Peyer's patch (tissue), 4 donors: ENCODE measurements around the gene IFT88. TPM values are rescaled to one million over a fixed set of nuclear protein-coding genes. Genes with fewer than 3 reads are reported as not detected.
A peak's percentile ranks its signal among the peaks of the same experiment; 100 is the strongest.

Experiments
- DNase-seq, 3 donors: peaks; one replicate each; pipeline ENCODE4 v3.0.0-alpha.2; 2017 to 2019
- H3K27ac ChIP-seq, 4 donors: fragments of 200-600 bp; sonication (generic); one replicate each; pipeline ENCODE4 v1.5.1; 2016 to 2019
- H3K27me3 ChIP-seq, 2 donors: fragments of 200-600 bp; sonication (generic); one replicate each; pipeline ENCODE4 v1.5.1; 2019
- H3K36me3 ChIP-seq, 3 donors: fragments of 200-600 bp; sonication (generic); one replicate each; pipeline ENCODE4 v1.5.1; 2016 to 2019
- H3K4me1 ChIP-seq, 4 donors: fragments of 200-600 bp; sonication (generic); one replicate each; pipeline ENCODE4 v1.5.1; 2016 to 2019
- H3K4me3 ChIP-seq, 4 donors: fragments of 200-600 bp; sonication (generic); 1 replicate in 3 of 4; 2 replicates in 1 of 4; pipeline ENCODE4 v1.5.1; 2016 to 2019; ENCODE audit warnings: mild to moderate bottlenecking in 1 of 4
- H3K9me3 ChIP-seq, 4 donors: fragments of 200-600 bp; sonication (generic); one replicate each; pipeline ENCODE4 v1.5.1; 2016 to 2019; ENCODE audit warnings: mild to moderate bottlenecking in 1 of 4
- POLR2A ChIP-seq, 2 donors: fragments of 450-650 bp; IDR thresholded peaks; one replicate each; pipeline ENCODE4 v1.5.1; 2017; ENCODE audit warnings: antibody characterized with exemption in 2 of 2, mild to moderate bottlenecking in 2 of 2, moderate library complexity in 2 of 2
- total RNA-seq, 4 donors: library from RNA; depleted of rRNA; stranded (reverse); fragments of >200 nt; gene quantifications; one replicate each; pipeline ENCODE4 v1.1.0, GENCODE V29; 2016
- TF ChIP-seq, protein P1 (sequence below), 6 experiments: fragments of 450-650 bp in 4 of 6; fragments of 200-600 bp in 2 of 6; sonication (generic) in 1 of 6; IDR thresholded peaks; one replicate each; pipeline ENCODE4 v1.5.1; 2017 to 2019; ENCODE audit warnings: antibody characterized with exemption in 6 of 6, mild to moderate bottlenecking in 3 of 6, moderate library complexity in 1 of 6

IFT88 gene
- total RNA-seq = 10 to 100 TPM; 25.6 to 30.5 (median 25.8) TPM

DNA sequence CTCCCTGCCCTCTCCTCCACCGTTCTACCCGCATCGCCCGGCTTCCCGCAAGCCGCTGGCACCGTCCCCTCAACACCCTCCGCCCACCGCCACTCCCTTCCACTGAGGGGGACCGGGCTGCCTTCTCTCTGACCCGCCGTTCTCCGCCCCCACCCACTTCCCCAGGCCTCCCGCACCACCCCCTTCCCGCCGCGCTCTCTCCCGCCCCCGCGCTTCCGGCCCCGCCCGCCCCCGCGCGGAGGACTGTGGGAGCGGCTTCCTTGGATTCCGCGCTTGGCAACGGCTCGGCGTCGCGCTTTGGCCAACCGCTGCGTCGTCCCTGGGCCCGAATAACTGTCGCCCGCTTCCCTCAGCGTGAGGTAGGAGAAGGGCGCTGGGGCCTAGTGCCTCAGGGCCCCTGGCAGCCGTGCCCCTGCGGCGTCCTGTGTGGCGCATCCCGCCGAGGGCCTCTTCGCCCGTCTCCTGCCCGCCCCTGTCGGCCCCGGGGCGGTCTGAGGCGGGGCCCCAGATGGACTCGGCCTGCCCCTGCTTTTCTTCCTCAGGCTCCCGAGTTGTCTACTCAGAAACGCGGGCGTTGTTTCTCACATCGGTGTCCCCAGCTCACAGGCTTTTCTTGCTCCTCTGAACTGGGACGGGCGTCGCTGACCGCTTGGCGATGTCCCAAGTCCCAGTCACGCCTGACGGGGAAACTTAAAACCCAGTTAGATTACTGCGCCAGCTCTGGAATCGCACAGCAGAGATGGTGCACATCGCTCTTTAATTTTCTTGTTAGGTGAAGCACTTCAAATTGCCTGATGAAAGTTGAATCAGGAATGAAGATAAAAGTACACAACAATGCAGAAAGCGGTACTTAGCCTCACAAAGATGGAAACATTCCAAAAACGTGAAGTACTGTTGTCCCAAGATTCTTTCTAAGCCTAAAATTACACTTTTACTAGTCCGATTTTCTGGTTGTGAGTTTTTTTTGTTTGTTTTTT is at the start of gene IFT88:
TSS of gene IFT88 (plus strand) at position 260 of the 977 bp plus-strand sequence. CDS start 7,229 bp downstream, outside the sequence.
- peak; percentile 83 to 95 (median 94) for DNase-seq
- H3K36me3 ChIP-seq = no peaks in the 10 kb centered on the region
- peak within 1 kb of the TSS; percentile 63 to 86 (median 74) for H3K4me3 ChIP-seq
- peaks cover 0 to 8% (median 0%) of the 10 kb centered on the region in 4 donors for H3K9me3 ChIP-seq
- H3K27ac ChIP-seq = peak within 1 kb of the TSS; percentile 88 to 98 (median 92)
- TF ChIP-seq POLR2A (IDR thresholded peaks at IDR 0.05) = peak; percentile 59 to 71
- TF ChIP-seq, protein P1, sequence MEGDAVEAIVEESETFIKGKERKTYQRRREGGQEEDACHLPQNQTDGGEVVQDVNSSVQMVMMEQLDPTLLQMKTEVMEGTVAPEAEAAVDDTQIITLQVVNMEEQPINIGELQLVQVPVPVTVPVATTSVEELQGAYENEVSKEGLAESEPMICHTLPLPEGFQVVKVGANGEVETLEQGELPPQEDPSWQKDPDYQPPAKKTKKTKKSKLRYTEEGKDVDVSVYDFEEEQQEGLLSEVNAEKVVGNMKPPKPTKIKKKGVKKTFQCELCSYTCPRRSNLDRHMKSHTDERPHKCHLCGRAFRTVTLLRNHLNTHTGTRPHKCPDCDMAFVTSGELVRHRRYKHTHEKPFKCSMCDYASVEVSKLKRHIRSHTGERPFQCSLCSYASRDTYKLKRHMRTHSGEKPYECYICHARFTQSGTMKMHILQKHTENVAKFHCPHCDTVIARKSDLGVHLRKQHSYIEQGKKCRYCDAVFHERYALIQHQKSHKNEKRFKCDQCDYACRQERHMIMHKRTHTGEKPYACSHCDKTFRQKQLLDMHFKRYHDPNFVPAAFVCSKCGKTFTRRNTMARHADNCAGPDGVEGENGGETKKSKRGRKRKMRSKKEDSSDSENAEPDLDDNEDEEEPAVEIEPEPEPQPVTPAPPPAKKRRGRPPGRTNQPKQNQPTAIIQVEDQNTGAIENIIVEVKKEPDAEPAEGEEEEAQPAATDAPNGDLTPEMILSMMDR (IDR thresholded peaks at IDR 0.05) = peak in 2 of 6 experiments; percentile 7 to 19
- H3K4me1 ChIP-seq = peaks cover 0 to 9% (median 0%) of the 10 kb centered on the region in 4 donors
- H3K27me3 ChIP-seq = no peaks in the 10 kb centered on the region

- Histone ChIP-seq H3K36me3 (no peaks in the 10 kb centered on the region), H3K27ac (peak overlapping the region in 1 of 4 donors; percentile 55), H3K27me3 (no peaks in the 10 kb centered on the region), H3K9me3 (no peaks in the 10 kb centered on the region), H3K4me3 (no peak overlapping the region), H3K4me1 (peaks cover 0 to 6% (median 0%) of the 10 kb centered on the region in 4 donors)
- TF ChIP-seq POLR2A (IDR thresholded peaks at IDR 0.05) = no peak
- TF ChIP-seq, protein P1 (IDR thresholded peaks at IDR 0.05) = no peak
- DNase-seq = no peak
Measured at GRCh38 chr13:20518660-20519100, 48.3 kb upstream of the IFT88 start.

DNA sequence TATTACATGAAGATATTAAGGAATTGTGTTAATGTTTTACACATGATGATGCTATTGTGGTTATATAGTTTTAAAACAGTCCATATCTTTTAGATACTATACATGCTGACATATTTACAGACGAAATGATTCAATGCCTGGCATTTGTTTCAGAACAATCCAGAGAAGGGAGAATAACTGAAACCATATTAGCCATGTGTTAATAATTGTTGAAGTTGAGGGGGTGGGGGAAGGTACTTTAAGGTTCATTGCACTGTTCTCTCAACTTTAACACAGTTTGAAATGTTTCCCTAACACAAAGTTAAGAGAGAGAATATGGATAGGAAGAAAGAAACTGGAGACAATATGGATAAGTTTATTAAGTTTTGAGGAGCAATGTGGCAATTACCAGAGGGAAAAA is 47.1 kb upstream of the IFT88 start:
- no peaks in the 10 kb centered on the region for H3K9me3 ChIP-seq
- DNase-seq = no peak
- H3K4me1 ChIP-seq = peaks cover 0 to 17% (median under 1%) of the 10 kb centered on the region in 4 donors
- no peaks in the 10 kb centered on the region for H3K27me3 ChIP-seq
- H3K36me3 ChIP-seq = no peaks in the 10 kb centered on the region
- no peak overlapping the region for H3K4me3 ChIP-seq
- TF ChIP-seq POLR2A (IDR thresholded peaks at IDR 0.05) = no peak
- TF ChIP-seq, protein P1 (IDR thresholded peaks at IDR 0.05) = no peak
- peak overlapping the region in 2 of 4 donors; percentile 64 to 85 for H3K27ac ChIP-seq

- no peaks in the 10 kb centered on the region for H3K9me3 ChIP-seq
- no peak for DNase-seq
- TF ChIP-seq POLR2A (IDR thresholded peaks at IDR 0.05) = no peak
- TF ChIP-seq, protein P1 (IDR thresholded peaks at IDR 0.05) = no peak
- H3K27me3 ChIP-seq = no peaks in the 10 kb centered on the region
- no peak overlapping the region for H3K4me3 ChIP-seq
- H3K36me3 ChIP-seq = no peaks in the 10 kb centered on the region
- H3K4me1 ChIP-seq = peaks cover 0 to 17% (median 3%) of the 10 kb centered on the region in 4 donors
- peak overlapping the region in 1 of 4 donors; percentile 48 for H3K27ac ChIP-seq
Measured at GRCh38 chr13:20521364-20522115, 45.4 kb upstream of the IFT88 start.

DNA sequence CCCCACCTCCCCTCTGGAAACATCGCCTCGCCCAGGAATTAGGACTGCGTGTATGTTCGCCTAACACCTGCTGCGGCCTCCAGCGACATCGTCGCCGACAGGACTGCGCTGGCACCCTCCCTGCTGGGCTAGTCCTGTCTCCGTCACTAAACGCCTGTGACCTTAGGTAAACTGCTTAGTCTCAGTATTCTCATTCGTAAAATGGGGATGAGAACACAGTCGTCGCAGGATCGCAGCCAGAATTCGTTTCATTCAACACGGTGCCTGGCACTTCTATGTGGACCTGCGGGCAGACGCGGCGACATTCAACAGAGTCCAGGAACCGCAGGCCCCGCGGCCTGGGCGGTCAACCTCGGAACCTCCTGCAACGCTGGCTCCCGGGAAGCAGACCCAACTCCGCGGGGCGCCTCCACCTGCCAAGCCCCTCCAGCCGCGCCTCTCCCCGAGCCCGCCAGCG is 41.8 kb upstream of the IFT88 start:
- Histone ChIP-seq H3K4me1 (peaks cover 0 to 16% (median 5%) of the 10 kb centered on the region in 4 donors), H3K27me3 (no peaks in the 10 kb centered on the region), H3K27ac (peak overlapping the region; percentile 84 to 97 (median 90)), H3K36me3 (no peaks in the 10 kb centered on the region), H3K4me3 (peak overlapping the region; percentile 79 to 95 (median 90)), H3K9me3 (no peaks in the 10 kb centered on the region)
- peak; percentile 29 to 73 (median 66) for DNase-seq
- TF ChIP-seq, protein P1 (IDR thresholded peaks at IDR 0.05) = no peak
- no peak for TF ChIP-seq POLR2A (IDR thresholded peaks at IDR 0.05)
